Activated CD8-positive, alpha-beta memory T cell treated with anti-CD3 and anti-CD28 coated beads for 1 hour (primary cell): Measurements from ENCODE around the gene THRSP.
"Not testable (repeated sequence)": the region's sequence is repeated elsewhere in the genome, so short reads cannot be mapped to it uniquely, and the experiment has no call there.

Experiments
- DNase-seq, 2 donors: peaks; one replicate each; pipeline ENCODE4 v3.0.0-alpha.2; 2020; ENCODE audit warnings: low read depth in 1 of 2; ENCODE audit errors: extremely low read depth in 1 of 2

The THRSP gene

DNA sequence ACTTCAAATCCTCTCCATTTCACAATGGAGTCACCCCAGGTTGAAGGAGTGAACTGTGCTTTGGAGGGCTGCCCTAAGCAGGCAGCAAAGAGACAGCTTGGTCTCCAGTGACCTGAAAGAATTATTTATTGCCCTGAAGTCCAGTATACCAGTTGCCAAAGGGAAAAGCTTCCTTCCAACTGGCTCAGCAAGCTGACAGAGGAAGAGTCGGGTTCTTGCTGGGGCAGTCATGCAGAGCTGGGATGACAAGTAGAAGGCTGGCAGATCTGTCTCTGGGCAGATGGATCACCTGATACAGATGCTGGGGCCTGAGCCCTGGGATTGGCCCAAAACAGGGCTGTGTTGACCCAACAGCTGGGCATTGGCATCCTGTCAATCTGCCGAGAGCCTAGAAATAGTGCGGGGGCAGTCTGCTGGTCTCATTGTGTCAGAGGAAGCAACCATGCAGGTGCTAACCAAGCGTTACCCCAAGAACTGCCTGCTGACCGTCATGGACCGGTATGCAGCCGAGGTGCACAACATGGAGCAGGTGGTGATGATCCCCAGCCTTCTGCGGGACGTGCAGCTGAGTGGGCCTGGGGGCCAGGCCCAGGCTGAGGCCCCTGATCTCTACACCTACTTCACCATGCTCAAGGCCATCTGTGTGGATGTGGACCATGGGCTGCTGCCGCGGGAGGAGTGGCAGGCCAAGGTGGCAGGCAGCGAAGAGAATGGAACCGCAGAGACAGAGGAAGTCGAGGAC lies at the start of gene THRSP:
THRSP (plus strand) TSS at position 422 of the 742 bp plus-strand sequence; CDS start at position 443, 21 bp downstream.
- DNase-seq, result no peak

GRCh38 chr11:78014937-78015520 lies 48.6 kb upstream of the THRSP start:
- not testable (repeated sequence) for DNase-seq

DNA sequence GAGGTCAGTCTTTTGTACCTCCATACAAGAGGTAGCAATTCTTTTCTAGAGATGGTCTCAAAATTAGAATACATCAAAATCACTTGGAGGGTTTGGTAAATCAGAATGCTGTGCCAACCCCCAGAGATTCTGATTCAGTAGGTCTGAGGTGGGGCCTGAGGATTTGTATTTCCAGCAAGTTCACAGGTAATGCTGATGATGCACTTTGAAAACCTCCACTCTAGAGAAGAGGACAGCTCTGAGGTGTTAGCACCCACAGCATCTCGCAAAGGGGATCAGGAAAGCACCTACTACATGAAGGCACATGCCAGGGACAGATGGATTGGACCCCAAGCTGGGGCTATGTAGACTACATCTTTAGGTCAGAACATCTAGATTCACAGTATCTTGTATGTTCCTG lies 47.8 kb upstream of the THRSP start:
- DNase-seq, result no peak

GRCh38 chr11:78019808-78020207 lies 43.9 kb upstream of the THRSP start:
- DNase-seq, result no peak

DNA sequence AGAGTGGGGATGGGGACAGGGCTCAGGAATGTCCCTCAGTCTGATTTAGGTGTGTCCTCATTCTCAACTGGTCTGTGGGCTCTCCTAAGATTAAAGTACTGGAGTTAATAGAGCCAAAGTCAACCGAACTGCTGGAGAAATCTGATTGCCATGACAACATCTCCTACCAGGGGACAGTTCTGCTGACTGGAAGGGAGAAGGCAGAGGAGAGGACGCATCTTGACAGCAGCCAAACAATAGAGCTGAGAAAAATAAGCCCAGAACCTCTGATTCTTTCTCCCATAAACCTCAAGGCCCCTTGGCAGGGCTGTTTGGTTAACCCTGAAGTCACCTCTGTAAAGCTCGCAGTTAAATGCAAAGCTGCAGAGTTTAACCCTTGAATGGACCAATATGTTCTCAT lies 43.4 kb upstream of the THRSP start:
- no peak for DNase-seq

DNA sequence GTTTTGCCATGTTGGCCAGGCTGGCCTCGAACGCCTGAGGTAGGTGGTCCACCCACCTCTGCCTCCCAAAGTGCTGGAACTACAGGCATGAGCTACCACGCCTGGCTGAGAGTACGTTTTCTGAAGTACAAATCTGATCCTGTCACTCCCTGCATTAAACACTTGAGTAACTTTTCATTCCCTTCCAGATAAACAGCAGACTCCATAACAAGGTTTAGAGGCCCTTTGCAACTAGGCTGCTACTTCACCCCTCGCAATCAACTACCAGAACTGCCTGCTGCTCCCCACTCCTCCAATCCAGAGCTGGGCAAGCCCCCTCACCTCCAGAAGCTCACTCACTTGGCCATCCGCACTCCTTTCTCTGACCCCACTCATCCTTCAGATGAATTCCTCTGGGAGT lies 42.0 kb upstream of the THRSP start:
- DNase-seq, result no peak

DNA sequence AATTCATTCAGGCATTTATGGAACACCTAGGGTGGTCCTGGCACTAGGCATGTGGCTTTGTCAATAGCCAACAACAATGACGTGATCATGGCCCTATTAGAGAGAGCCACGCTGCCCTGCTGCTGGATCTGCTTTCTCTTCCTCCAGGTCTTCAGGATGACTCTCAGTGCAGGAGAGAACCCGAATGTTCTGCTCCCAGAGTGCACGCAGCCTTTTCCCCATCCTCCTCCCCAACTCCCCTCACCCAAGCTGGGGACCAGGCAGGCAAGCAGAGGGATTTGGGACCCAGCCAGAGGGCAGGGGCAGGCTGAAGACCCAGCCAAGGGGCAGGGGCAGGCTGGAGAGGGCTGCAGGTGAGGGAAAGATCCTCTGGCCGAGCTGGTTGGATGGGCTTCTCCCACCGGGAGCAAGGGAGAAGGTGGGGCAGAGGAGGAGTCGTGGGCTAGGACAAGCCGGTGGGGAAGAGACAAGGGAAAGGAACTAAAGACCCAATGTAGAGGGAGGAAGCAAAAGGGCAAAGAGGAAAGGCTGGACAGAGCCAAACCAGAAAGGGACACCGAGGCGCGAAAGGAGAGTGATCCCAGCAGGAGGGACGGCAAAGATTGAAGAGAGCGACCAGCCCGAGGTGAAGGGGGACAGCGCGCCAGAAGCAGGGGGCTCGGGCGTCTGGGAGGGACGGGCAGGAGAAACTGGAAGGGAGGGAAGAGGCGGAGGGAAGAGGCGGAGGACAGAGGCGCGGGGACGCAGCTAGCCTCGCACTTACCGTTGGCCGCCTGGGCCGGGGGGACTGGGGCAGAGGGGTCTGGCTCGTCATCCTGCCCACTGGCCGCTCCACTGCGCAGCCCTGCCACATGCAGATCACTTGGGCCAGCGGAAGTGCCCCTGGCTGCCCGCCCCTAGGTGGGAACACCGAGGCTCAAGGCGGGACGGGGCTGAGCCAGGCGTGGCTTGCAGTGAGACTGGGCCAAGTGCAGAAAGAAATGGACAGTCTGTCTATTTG lies 41.0 kb upstream of the THRSP start, which contains the start of gene KCTD14:
KCTD14 (minus strand) TSS at position 880 of the 1,000 bp plus-strand sequence; CDS start at position 853, 27 bp downstream.
- no peak for DNase-seq

DNA sequence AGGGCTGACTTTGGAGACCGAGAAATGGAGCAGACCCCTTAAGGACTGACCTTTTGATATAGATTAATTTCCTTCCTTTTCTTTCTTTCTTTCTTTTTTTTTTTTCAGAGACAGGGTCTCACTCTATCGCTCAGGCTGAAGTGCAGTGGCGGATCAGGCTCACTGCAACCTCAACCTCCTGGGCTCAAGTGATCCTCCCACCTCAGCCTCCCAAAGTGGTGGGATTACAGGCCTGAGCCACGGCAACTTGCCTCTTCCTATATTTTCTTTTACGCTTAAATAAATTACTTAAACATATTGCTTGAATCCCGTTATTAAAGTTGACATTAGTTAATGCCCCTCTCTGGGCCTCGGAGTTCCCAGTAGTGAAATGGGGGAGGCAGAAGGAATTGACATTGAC lies 40.2 kb upstream of the THRSP start:
- DNase-seq, result no peak

DNA sequence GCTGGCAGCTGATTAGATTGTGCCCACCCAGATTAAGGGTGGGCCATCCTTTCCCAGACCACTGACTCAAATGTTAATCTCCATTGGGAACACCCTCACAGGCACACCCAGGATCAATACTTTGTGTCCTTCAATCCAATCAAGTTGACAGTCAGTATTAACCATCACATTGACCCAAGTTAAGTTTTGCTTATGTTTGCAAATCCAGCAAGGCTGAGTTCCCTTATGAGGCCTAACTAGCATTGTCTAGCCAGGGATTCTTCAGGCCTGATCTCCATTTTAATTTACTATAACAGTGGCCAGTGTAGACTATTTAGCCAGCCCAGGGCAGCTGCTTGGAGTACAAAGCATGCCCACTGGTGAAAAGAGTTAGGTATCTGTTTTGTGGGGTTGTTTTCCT lies 38.3 kb upstream of the THRSP start:
- DNase-seq, result no peak

GRCh38 chr11:78027759-78028158 lies 35.9 kb upstream of the THRSP start:
- no peak for DNase-seq

- DNase-seq, result not testable (repeated sequence)
These were observed 35.2 kb upstream of the THRSP start for GRCh38 chr11:78028423-78028822.

DNA sequence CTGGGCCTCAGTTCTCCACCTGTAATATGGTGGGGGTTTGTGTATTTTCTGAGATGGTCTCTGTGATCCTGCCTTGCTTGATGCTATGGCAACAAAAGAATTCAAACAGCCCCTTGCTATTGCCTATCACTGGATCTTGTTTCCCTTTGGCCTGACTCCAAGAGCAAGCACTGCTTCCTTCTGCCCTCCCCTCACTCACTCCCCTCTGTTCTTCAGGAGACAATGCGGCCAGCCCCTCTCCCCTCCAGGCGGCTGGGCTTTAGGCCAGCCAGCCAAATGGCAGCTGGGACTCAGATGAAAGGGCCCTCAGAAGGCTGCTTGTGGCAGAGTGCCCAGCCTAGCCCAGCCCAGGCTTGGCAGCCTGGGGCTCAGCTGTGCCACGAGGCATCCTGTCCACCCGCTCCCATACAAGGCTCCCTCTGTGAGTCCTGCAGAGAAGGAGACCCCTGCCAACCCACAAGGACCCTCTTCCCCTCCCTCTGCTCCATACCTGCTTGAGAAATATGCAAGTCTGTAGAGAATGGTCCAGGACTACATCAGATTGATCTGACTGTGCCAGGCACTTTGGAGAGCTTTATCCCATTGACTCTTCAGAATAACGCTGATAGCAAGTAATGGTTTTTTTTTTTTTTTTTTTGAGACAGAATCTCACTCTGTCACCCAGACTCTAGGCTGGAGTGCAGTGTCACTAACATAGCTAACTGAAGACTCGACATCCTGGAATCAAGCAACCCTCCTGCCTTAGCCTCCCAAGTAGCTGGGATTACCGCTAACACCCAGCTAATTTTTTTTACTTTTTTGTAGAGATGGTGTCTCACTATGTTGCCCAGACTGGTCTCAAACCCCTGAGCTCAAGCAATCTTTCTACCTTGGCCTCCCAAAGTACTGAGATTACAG lies 33.0 kb upstream of the THRSP start:
- DNase-seq, result no peak

- no peak for DNase-seq
These were observed 32.0 kb upstream of the THRSP start for GRCh38 chr11:78031629-78032028.

- DNase-seq, result no peak
These were observed 31.6 kb upstream of the THRSP start for GRCh38 chr11:78032090-78032489.

GRCh38 chr11:78033040-78033439 lies 30.6 kb upstream of the THRSP start:
- no peak for DNase-seq

DNA sequence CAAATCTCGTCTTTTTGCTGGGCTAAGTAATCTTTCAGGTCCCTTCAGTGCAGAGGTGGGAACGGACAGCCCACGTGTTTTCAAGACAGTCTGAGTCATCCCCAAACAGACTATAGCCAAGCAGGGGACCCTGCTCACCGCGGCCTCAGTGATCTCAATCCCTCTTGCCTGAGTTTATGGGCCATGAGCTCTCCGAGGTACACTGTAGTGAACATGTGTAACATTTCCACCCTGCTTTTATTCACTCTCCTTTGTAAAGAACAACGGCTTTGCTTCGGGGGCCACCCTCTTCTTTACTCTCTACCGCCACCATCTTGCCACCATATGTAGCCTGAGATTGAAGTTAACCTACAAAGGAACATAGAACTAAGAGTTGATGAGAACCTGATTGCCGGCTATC lies 29.0 kb upstream of the THRSP start:
- DNase-seq, result no peak

GRCh38 chr11:78036313-78036712 lies 27.3 kb upstream of the THRSP start:
- no peak for DNase-seq

- DNase-seq, result no peak
These were observed 26.6 kb upstream of the THRSP start for GRCh38 chr11:78037056-78037455.

GRCh38 chr11:78037825-78038620 lies 25.6 kb upstream of the THRSP start:
- no peak for DNase-seq
